A673 (cell line): ENCODE measurements around the gene DCAF17. TPM values are rescaled to one million over a fixed set of nuclear protein-coding genes. Genes with fewer than 3 reads are reported as not detected.

ENCODE experiments used
- BruUV-seq: library from RNA; stranded (reverse); fragments of 400-500 nt; replicated peaks from 2 replicates; lab custom pipeline; 2021; lab: Mats Ljungman, UMichigan
- CTCF ChIA-PET: fragments of 300-600 bp; sonication (Branson Sonifier 250); formaldehyde crosslinking; loops from one replicate; lab custom pipeline; 2022; ENCODE audit warnings: antibody characterized with exemption; lab: Charles Lee
- POLR2A ChIA-PET: fragments of 300-600 bp; sonication (Branson Sonifier 250); formaldehyde crosslinking; loops from one replicate; lab custom pipeline; 2022; ENCODE audit warnings: antibody characterized with exemption; ENCODE audit not compliant: low non-redundant PET; lab: Charles Lee
- DNase-seq: peaks from one replicate; pipeline ENCODE4 v3.0.0-alpha.2; 2015; ENCODE audit warnings: low spot score
- H3K27ac ChIP-seq: fragments of 200-600 bp; sonication (generic); 2 replicates; pipeline ENCODE4 v1.5.1; 2016; ENCODE audit warnings: mixed run types, low read depth, mild to moderate bottlenecking, mixed read lengths, antibody characterized with exemption, low read length; ENCODE audit not compliant: poor library complexity, severe bottlenecking
- H3K27me3 ChIP-seq: fragments of 200-600 bp; sonication (generic); replicated peaks from 2 replicates; pipeline ENCODE4 v1.6.1; 2017; ENCODE audit warnings: mixed run types, low read depth, mild to moderate bottlenecking, mixed read lengths, antibody characterized with exemption, low read length; ENCODE audit not compliant: insufficient read depth, poor library complexity
- H3K36me3 ChIP-seq: fragments of 200-600 bp; sonication (generic); 2 replicates; pipeline ENCODE4 v1.6.1; 2016; ENCODE audit warnings: mixed run types, mild to moderate bottlenecking, mixed read lengths, antibody characterized with exemption, low read length; ENCODE audit not compliant: insufficient read depth, poor library complexity, severe bottlenecking
- H3K4me1 ChIP-seq: fragments of 200-600 bp; sonication (generic); 2 replicates; pipeline ENCODE4 v1.6.1; 2017; ENCODE audit warnings: mixed run types, mild to moderate bottlenecking, mixed read lengths, antibody characterized with exemption, low read length; ENCODE audit not compliant: insufficient read depth, poor library complexity, severe bottlenecking
- H3K4me3 ChIP-seq: fragments of 200-600 bp; sonication (generic); 2 replicates; pipeline ENCODE4 v1.5.1; 2016; ENCODE audit warnings: low read depth, mixed run types, mild to moderate bottlenecking, mixed read lengths, low read length; ENCODE audit not compliant: poor library complexity, severe bottlenecking
- H3K9me3 ChIP-seq: fragments of 200-600 bp; sonication (generic); 2 replicates; pipeline ENCODE4 v1.6.1; 2016; ENCODE audit warnings: mixed run types, low read depth, mild to moderate bottlenecking, mixed read lengths, antibody characterized with exemption, low read length; ENCODE audit not compliant: poor library complexity, severe bottlenecking
- EZH2 ChIP-seq: fragments of 200-600 bp; sonication (generic); IDR thresholded peaks from 2 replicates; pipeline ENCODE4 v1.6.1; 2017; ENCODE audit warnings: borderline replicate concordance, low read depth, mild to moderate bottlenecking, mixed read lengths, antibody characterized with exemption, low read length; ENCODE audit not compliant: poor library complexity, severe bottlenecking
- intact Hi-C: fragments of 100-400 bp; cut with micrococcal nuclease; formaldehyde crosslinking; loops from one replicate; pipeline ENCODE4 v1.10.0; 2022; ENCODE audit not compliant: unreplicated experiment
- total RNA-seq: library from RNA; stranded (reverse); gene quantifications from 2 replicates; pipeline ENCODE4 v1.2.3, GENCODE V29; 2021
- TF ChIP-seq, protein P1 (sequence below): fragments of 300-800, 200-600 bp; sonication (generic); conservative IDR thresholded peaks from 2 replicates; pipeline ENCODE4 v1.5.1; 2017; ENCODE audit warnings: low read depth, mild to moderate bottlenecking, antibody characterized with exemption, low read length, moderate library complexity, mixed read lengths

DCAF17 gene
- total RNA-seq, 1 experiment from 2014 or later = 25.0 TPM

DNA sequence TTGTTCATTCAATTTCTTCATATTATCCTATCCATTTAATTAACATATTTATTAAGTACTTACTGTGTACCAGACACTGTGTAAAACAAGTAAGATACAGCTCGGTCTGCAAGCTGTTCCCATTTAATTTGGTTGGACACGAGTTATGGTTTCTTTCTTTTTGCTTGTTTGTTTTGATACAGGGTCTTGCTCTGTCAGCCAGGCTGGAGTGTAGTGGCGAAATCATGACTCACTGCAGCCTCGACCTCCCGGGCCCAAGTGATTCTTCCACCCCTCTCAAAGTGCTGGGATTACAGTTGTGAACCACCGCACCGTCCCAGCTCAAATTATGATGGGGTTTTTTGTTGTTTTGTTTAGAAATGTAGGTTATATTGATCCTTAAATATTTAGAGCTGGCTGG lies 97.3 kb downstream of the DCAF17 start:
- intact Hi-C loops = no loop called here
- no peak for TF ChIP-seq EZH2
- TF ChIP-seq, protein P1, sequence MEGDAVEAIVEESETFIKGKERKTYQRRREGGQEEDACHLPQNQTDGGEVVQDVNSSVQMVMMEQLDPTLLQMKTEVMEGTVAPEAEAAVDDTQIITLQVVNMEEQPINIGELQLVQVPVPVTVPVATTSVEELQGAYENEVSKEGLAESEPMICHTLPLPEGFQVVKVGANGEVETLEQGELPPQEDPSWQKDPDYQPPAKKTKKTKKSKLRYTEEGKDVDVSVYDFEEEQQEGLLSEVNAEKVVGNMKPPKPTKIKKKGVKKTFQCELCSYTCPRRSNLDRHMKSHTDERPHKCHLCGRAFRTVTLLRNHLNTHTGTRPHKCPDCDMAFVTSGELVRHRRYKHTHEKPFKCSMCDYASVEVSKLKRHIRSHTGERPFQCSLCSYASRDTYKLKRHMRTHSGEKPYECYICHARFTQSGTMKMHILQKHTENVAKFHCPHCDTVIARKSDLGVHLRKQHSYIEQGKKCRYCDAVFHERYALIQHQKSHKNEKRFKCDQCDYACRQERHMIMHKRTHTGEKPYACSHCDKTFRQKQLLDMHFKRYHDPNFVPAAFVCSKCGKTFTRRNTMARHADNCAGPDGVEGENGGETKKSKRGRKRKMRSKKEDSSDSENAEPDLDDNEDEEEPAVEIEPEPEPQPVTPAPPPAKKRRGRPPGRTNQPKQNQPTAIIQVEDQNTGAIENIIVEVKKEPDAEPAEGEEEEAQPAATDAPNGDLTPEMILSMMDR = no peak
- DNase-seq = no peak
- Histone ChIP-seq H3K4me1 (no peaks in the 10 kb centered on the region), H3K9me3 (peaks cover 5% of the 10 kb centered on the region), H3K27ac (no peak overlapping the region), H3K4me3 (no peak overlapping the region), H3K36me3 (no peaks in the 10 kb centered on the region), H3K27me3 (no peaks in the 10 kb centered on the region)
- BruUV-seq = no TSS peak
- POLR2A ChIA-PET = no interaction called here
- CTCF ChIA-PET = interaction anchor here (1.1 kb wide), 1 partner anchor 193 kb away, joined by 4 read pairs; no protein-coding TSS in a partner anchor

DNA sequence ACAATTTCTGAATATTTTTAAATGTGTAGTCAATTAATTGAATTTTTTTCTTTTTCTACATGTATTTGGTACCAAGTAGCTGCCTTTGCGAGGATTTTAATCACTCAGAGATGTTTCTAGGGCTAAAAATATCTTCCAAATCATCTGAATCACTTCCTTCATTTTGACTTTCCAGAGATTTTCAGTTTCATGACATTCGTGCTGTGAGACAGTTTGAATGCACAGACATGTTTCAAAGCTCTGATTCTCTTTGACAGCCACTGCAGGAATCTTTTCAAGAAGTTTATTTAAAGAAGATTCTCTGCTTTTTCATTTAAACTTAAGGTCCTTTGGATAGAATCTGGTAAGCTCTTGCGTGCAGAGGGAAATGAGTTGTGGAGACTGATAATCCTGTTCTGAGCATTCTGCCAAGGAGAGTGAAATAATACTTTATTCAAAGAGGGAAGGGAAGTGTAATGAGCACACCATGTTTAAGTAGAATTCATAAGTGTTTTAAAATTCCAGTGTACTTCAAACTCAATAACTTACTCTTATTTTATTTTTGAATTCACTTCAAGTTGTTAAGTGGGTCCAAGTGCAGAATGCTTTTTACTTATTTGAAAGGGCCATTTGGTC lies 97.9 kb downstream of the DCAF17 start:
- intact Hi-C loops = no loop called here
- TF ChIP-seq EZH2 = no peak
- no peak overlapping the region for H3K4me3 ChIP-seq
- ChIA-PET CTCF (interaction anchor here (1.1 kb wide), 1 partner anchor 192 kb away, joined by 4 read pairs; no protein-coding TSS in a partner anchor), POLR2A (no interaction called here)
- H3K27me3 ChIP-seq = no peaks in the 10 kb centered on the region
- no TSS peak for BruUV-seq
- no peaks in the 10 kb centered on the region for H3K36me3 ChIP-seq
- no peak overlapping the region for H3K27ac ChIP-seq
- no peak for DNase-seq
- peaks cover 5% of the 10 kb centered on the region for H3K9me3 ChIP-seq
- no peaks in the 10 kb centered on the region for H3K4me1 ChIP-seq

DNA sequence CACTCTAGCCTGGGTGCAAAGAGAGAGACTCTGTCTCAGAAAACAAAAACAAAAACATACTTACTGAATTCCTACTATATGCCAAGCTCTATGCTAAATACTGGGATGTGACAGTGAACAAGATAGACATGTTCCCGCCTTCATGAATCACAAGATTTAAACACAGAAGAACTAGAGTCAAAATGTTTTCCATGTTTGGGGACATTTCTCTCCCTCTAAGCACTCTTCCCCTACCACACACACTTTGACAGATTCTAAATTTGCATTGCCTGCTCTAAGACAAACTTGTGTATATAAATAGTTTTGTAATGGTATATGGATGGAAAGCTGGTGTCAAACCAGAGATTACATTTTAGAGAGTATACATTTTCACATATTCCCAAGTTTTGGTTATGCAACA lies 99.3 kb downstream of the DCAF17 start:
- intact Hi-C loops = no loop called here
- Histone ChIP-seq H3K27me3 (no peaks in the 10 kb centered on the region), H3K27ac (no peak overlapping the region), H3K36me3 (no peaks in the 10 kb centered on the region), H3K4me1 (no peaks in the 10 kb centered on the region), H3K9me3 (peaks cover 5% of the 10 kb centered on the region), H3K4me3 (no peak overlapping the region)
- DNase-seq = no peak
- ChIA-PET POLR2A (no interaction called here), CTCF (no interaction called here)
- no TSS peak for BruUV-seq
- TF ChIP-seq EZH2 = no peak
- TF ChIP-seq, protein P1 = no peak

Other genes with a start within 250 kb of the DCAF17 start
- gene METTL8, start 236 bp upstream of the DCAF17 start, total RNA-seq = 29.4 and 33.5 TPM in 2 replicates
- gene CYBRD1, start 88.2 kb downstream of the DCAF17 start, total RNA-seq = 7.3 and 8.5 TPM in 2 replicates